Measurements from ENCODE around the gene TTC7B. TPM values are rescaled to one million over a fixed set of nuclear protein-coding genes. Genes with fewer than 3 reads are reported as not detected.

Gene TTC7B
- total and polyA plus RNA-seq, 2 of the 13 experiments (the other 11 are each of a cell fraction or from before 2014, with no cell fraction given), result 1.3 to 3.2 TPM

DNA sequence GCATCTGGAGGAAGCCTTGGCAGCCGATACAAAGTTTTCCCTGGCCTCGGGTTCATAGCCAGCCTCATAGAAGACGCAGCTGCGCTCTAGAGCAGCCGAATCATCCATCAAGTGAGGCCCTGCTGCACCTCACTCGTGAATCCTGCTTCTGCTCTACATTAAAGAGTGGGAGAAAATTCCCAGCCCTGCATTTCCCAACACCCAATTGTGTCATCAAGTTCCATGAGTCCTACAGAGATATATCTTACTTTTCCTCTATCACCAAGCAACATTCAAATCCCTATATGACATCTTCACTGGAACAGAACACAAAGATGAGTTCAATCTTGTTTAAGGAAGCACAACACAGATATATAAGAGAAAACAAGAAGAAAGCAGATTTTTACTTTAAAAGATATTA lies 139.3 kb downstream of the TTC7B start:
- Histone ChIP-seq H3K27me3 (ENCODE audit: control insufficient read depth in 1 of 2, insufficient read depth in 2 of 2, low read length in 2 of 2) (no peaks in the 10 kb centered on the region), H2AFZ (ENCODE audit: low read length) (no peak overlapping the region), H3K4me2 (ENCODE audit: low read depth, low read length) (no peak overlapping the region), H3K9ac (ENCODE audit: insufficient read depth, low read depth, low read length) (no peak overlapping the region), H3K27ac (ENCODE audit: extremely low read length, insufficient read depth, low read length) (no peak overlapping the region), H3K79me2 (ENCODE audit: insufficient read depth, low read length) (no peaks in the 10 kb centered on the region), H3K9me3 (ENCODE audit: low read length) (no peaks in the 10 kb centered on the region), H3K4me3 (replicated peaks in 1 of 3; ENCODE audit: insufficient read depth in 1 of 3, low read depth in 2 of 3, low read length in 3 of 3) (no peak overlapping the region), H4K20me1 (ENCODE audit: insufficient read depth, low read length) (no peaks in the 10 kb centered on the region), H3K36me3 (replicated peaks in 1 of 2; ENCODE audit: control insufficient read depth in 1 of 2, insufficient read depth in 2 of 2, low read length in 2 of 2) (no peaks in the 10 kb centered on the region), H3K4me1 (ENCODE audit: insufficient read depth, low read length) (no peaks in the 10 kb centered on the region)
- BruUV-seq (replicated peaks), result no TSS peak
- ChIA-PET CTCF (ENCODE audit: low intra/inter-chr PET ratio, low total read pairs) (no interaction called here), POLR2A (no interaction called here)
- TF ChIP-seq EEA1 (CRISPR knock-in tag; IDR thresholded peaks at IDR 0.05; ENCODE audit: borderline replicate concordance) (no peak), ZIK1 (CRISPR knock-in tag; IDR thresholded peaks at IDR 0.05; ENCODE audit: borderline replicate concordance, low read depth) (no peak)
- intact Hi-C loops (cut with micrococcal nuclease; ENCODE audit: unreplicated experiment) (no loop called here), in situ Hi-C loops (cut with HindIII; ENCODE audit: extremely low pct_ligation_motif_present, low pct_unique_long_range_greater_than_20kb) (no loop called here)
- WGBS (ENCODE audit: low lambda C conversion rate), result 69% methylated on average over 4 of the region's 6 CpGs
- no peak for ATAC-seq
- FAIRE-seq, result no peak
- DNase-seq (ENCODE audit: low spot score), result no peak

GRCh38 chr14:90676356-90676755 lies 139.9 kb downstream of the TTC7B start:
- no peak for FAIRE-seq
- no peak overlapping the region for H3K9ac ChIP-seq (ENCODE audit: insufficient read depth, low read depth, low read length)
- H3K9me3 ChIP-seq (ENCODE audit: low read length), result no peaks in the 10 kb centered on the region
- no peaks in the 10 kb centered on the region for H3K27me3 ChIP-seq (ENCODE audit: control insufficient read depth in 1 of 2, insufficient read depth in 2 of 2, low read length in 2 of 2)
- no peaks in the 10 kb centered on the region for H3K36me3 ChIP-seq (replicated peaks in 1 of 2; ENCODE audit: control insufficient read depth in 1 of 2, insufficient read depth in 2 of 2, low read length in 2 of 2)
- no peak overlapping the region for H3K4me2 ChIP-seq (ENCODE audit: low read depth, low read length)
- intact Hi-C loops (cut with micrococcal nuclease; ENCODE audit: unreplicated experiment), result no loop called here
- no peak for ATAC-seq
- no peak for DNase-seq (ENCODE audit: low spot score)
- POLR2A ChIA-PET, result no interaction called here
- no peaks in the 10 kb centered on the region for H3K79me2 ChIP-seq (ENCODE audit: insufficient read depth, low read length)
- H3K4me1 ChIP-seq (ENCODE audit: insufficient read depth, low read length), result no peaks in the 10 kb centered on the region
- no peak overlapping the region for H3K4me3 ChIP-seq (replicated peaks in 1 of 3; ENCODE audit: insufficient read depth in 1 of 3, low read depth in 2 of 3, low read length in 3 of 3)
- in situ Hi-C loops (cut with HindIII; ENCODE audit: extremely low pct_ligation_motif_present, low pct_unique_long_range_greater_than_20kb), result no loop called here
- WGBS (ENCODE audit: low lambda C conversion rate), result 85% methylated on average over 7 of the region's 7 CpGs
- H3K27ac ChIP-seq (ENCODE audit: extremely low read length, insufficient read depth, low read length), result no peak overlapping the region
- no peaks in the 10 kb centered on the region for H4K20me1 ChIP-seq (ENCODE audit: insufficient read depth, low read length)
- TF ChIP-seq PCBP2 (optimal IDR thresholded peaks at IDR 0.05; ENCODE audit: low read depth, low read length, poor library complexity, severe bottlenecking) (no peak), SRSF9 (IDR thresholded peaks at IDR 0.05; ENCODE audit: borderline replicate concordance, insufficient read depth, low read depth, low read length, poor library complexity, severe bottlenecking) (no peak), ELF1 (CRISPR knock-in tag; IDR thresholded peaks at IDR 0.05) (no peak), NCOA2 (CRISPR knock-in tag; IDR thresholded peaks at IDR 0.05) (no peak), ATM (IDR thresholded peaks at IDR 0.05; ENCODE audit: borderline replicate concordance) (no peak), ZSCAN29 (CRISPR knock-in tag; conservative IDR thresholded peaks at IDR 0.05) (no peak), FOSL2 (CRISPR knock-in tag; IDR thresholded peaks at IDR 0.05) (no peak), SRSF1 (optimal IDR thresholded peaks at IDR 0.05; ENCODE audit: low read depth, low read length) (no peak), ZNF17 (CRISPR knock-in tag; IDR thresholded peaks at IDR 0.05) (no peak), NR2F2 (IDR thresholded peaks at IDR 0.05; ENCODE audit: borderline replicate concordance, low read depth) (no peak), ZNF891 (CRISPR knock-in tag; IDR thresholded peaks at IDR 0.05) (no peak), ZNF24 (IDR thresholded peaks at IDR 0.05) (no peak), MEIS1 (CRISPR knock-in tag; IDR thresholded peaks at IDR 0.05; ENCODE audit: borderline replicate concordance) (no peak), ARNT (IDR thresholded peaks at IDR 0.05) (no peak)
- no TSS peak for BruUV-seq (replicated peaks)
- H2AFZ ChIP-seq (ENCODE audit: low read length), result no peak overlapping the region
- CTCF ChIA-PET (ENCODE audit: low intra/inter-chr PET ratio, low total read pairs), result no interaction called here
